ENCODE measurements around the gene CCNQ. TPM values are rescaled to one million over a fixed set of nuclear protein-coding genes. Genes with fewer than 3 reads are reported as not detected.

CCNQ gene
- 46.9 and 64.9 TPM in 2 replicates for total RNA-seq

GRCh38 chrX:153598541-153599191 is at the start of gene CCNQ:
CCNQ (minus strand) TSS chrX:153599139; CDS start chrX:153599073, 66 bp downstream.

GRCh38 chrX:153646620-153647373 is 47.9 kb upstream of the CCNQ start, which contains the start of gene DUSP9:
DUSP9 (plus strand) TSS chrX:153647203; CDS start chrX:153647954, 751 bp downstream.

Other genes starting within 250 kb of the CCNQ start
- gene PNMA6E, start 197.8 kb downstream of the CCNQ start, total RNA-seq: not detected in 2 replicates
- 1.0 and 1.1 TPM in 2 replicates for gene ZFP92, start 187.7 kb downstream of the CCNQ start, total RNA-seq
- gene TREX2, start 153.1 kb downstream of the CCNQ start, total RNA-seq: 2.0 and 4.1 TPM in 2 replicates
- 22.7 and 52.9 TPM in 2 replicates for gene HAUS7, start 128.6 kb downstream of the CCNQ start, total RNA-seq
- 0.30 and 1.0 TPM in 2 replicates for gene BGN, start 104.2 kb downstream of the CCNQ start, total RNA-seq
- not detected in 2 replicates for gene ATP2B3, start 81.5 kb downstream of the CCNQ start, total RNA-seq
- 2.5 and 2.9 TPM in 2 replicates for gene DUSP9, start 48.1 kb upstream of the CCNQ start, total RNA-seq
- gene PNCK, start 74.7 kb upstream of the CCNQ start, total RNA-seq: not detected in 2 replicates
- gene SLC6A8, start 88.8 kb upstream of the CCNQ start, total RNA-seq: 20.2 and 20.9 TPM in 2 replicates
- 181 and 206 TPM in 2 replicates for gene BCAP31, start 125.2 kb upstream of the CCNQ start, total RNA-seq
- 1.2 and 3.0 TPM in 2 replicates for gene ABCD1, start 125.7 kb upstream of the CCNQ start, total RNA-seq
- gene PLXNB3, start 165.1 kb upstream of the CCNQ start, total RNA-seq: 5.2 and 5.4 TPM in 2 replicates
- gene SRPK3, start 181.9 kb upstream of the CCNQ start, total RNA-seq: 0.11 TPM in 1 of 2 replicates, not detected in the other
- gene IDH3G, start 195.2 kb upstream of the CCNQ start, total RNA-seq: 71.1 and 76.5 TPM in 2 replicates
- gene SSR4, start 195.5 kb upstream of the CCNQ start, total RNA-seq: 192 and 305 TPM in 2 replicates
- gene PDZD4, start 231.4 kb upstream of the CCNQ start, total RNA-seq: 0.04 TPM in 1 of 2 replicates, not detected in the other

Measured in hair follicular keratinocyte (primary cell).